ENCODE measurements around the gene PRMT1. TPM values are rescaled to one million over a fixed set of nuclear protein-coding genes. Genes with fewer than 3 reads are reported as not detected.

The PRMT1 gene
- total and polyA plus RNA-seq, 4 donors: 35.1 to 67.2 (median 53.8) TPM

GRCh38 chr19:49690656-49691242 is 13.7 kb downstream of the PRMT1 start, which contains the start of gene CPT1C:
Gene CPT1C (plus strand): TSS chr19:49691116. CDS start chr19:49692253, 1,137 bp downstream.
- Histone ChIP-seq H3K27ac (ENCODE audit: low read depth in 1 of 2, low read length in 2 of 2) (peak within 1 kb of the TSS in 1 of 2 donors; percentile 40), H3K9me3 (ENCODE audit: control insufficient read depth in 4 of 4, low read length in 3 of 4) (no peaks in the 10 kb centered on the region), H3K36me3 (ENCODE audit: control insufficient read depth in 4 of 4, insufficient read depth in 3 of 4, low read depth in 1 of 4, low read length in 3 of 4) (peaks cover 0 to 16% (median 6%) of the 10 kb centered on the region in 4 donors), H3K4me3 (ENCODE audit: low read depth in 1 of 3, low read length in 3 of 3) (peak within 1 kb of the TSS in 2 of 3 donors; percentile 28 to 42), H3K4me1 (ENCODE audit: control insufficient read depth in 4 of 4, insufficient read depth in 4 of 4, low read length in 3 of 4) (peaks cover 3 to 33% (median 16%) of the 10 kb centered on the region in 4 donors), H3K27me3 (ENCODE audit: control insufficient read depth in 4 of 4, insufficient read depth in 4 of 4, low read length in 3 of 4) (no peaks in the 10 kb centered on the region), H3K9ac (ENCODE audit: low read depth in 1 of 2, low read length in 2 of 2) (peak within 1 kb of the TSS; percentile 32 to 37)
- WGBS: 3% methylated on average over 38 of the region's 38 CpGs
- TF ChIP-seq NR2F2 (IDR thresholded peaks at IDR 0.05) (no peak), RAD21 (IDR thresholded peaks at IDR 0.05) (no peak), FOXA1 (IDR thresholded peaks at IDR 0.05) (no peak), FOXA2 (IDR thresholded peaks at IDR 0.05) (no peak), JUND (IDR thresholded peaks at IDR 0.05) (no peak), HNF4A (conservative IDR thresholded peaks at IDR 0.05) (no peak)
- no peak for DNase-seq (ENCODE audit: low spot score)

GRCh38 chr19:49691243-49692146 is 14.4 kb downstream of the PRMT1 start:
- H3K4me1 ChIP-seq (ENCODE audit: control insufficient read depth in 4 of 4, insufficient read depth in 4 of 4, low read length in 3 of 4): peaks cover 3 to 29% (median 16%) of the 10 kb centered on the region in 4 donors
- H3K27me3 ChIP-seq (ENCODE audit: control insufficient read depth in 4 of 4, insufficient read depth in 4 of 4, low read length in 3 of 4): no peaks in the 10 kb centered on the region
- H3K9me3 ChIP-seq (ENCODE audit: control insufficient read depth in 4 of 4, low read length in 3 of 4): no peaks in the 10 kb centered on the region
- peak overlapping the region in 1 of 2 donors; percentile 32 for H3K9ac ChIP-seq (ENCODE audit: low read depth in 1 of 2, low read length in 2 of 2)
- no peak for TF ChIP-seq FOXA2 (IDR thresholded peaks at IDR 0.05)
- no peak for TF ChIP-seq HNF4G (IDR thresholded peaks at IDR 0.05)
- no peak for TF ChIP-seq CTCF (IDR thresholded peaks at IDR 0.05; ENCODE audit: low read depth, low read length, missing input control)
- no peak for TF ChIP-seq RXRA (IDR thresholded peaks at IDR 0.05)
- no peak for TF ChIP-seq EGR1 (IDR thresholded peaks at IDR 0.05; ENCODE audit: low read depth in 2 of 2)
- TF ChIP-seq JUND (IDR thresholded peaks at IDR 0.05): no peak
- TF ChIP-seq ZBTB33 (IDR thresholded peaks at IDR 0.05): no peak
- no peak for TF ChIP-seq SP1 (IDR thresholded peaks at IDR 0.05)
- TF ChIP-seq REST (IDR thresholded peaks at IDR 0.05): no peak
- no peak for TF ChIP-seq FOXA1 (IDR thresholded peaks at IDR 0.05)
- no peak for TF ChIP-seq RAD21 (IDR thresholded peaks at IDR 0.05)
- no peak for TF ChIP-seq ATF3 (IDR thresholded peaks at IDR 0.05)
- TF ChIP-seq NR2F2 (IDR thresholded peaks at IDR 0.05): no peak
- no peak for TF ChIP-seq MAX (IDR thresholded peaks at IDR 0.05)
- no peak for TF ChIP-seq HNF4A (conservative IDR thresholded peaks at IDR 0.05)
- H3K27ac ChIP-seq (ENCODE audit: low read depth in 1 of 2, low read length in 2 of 2): no peak overlapping the region
- no peak for DNase-seq (ENCODE audit: low spot score)
- 19% methylated on average over 39 of the region's 39 CpGs for WGBS
- peak overlapping the region in 1 of 3 donors; percentile 28 for H3K4me3 ChIP-seq (ENCODE audit: low read depth in 1 of 3, low read length in 3 of 3)
- H3K36me3 ChIP-seq (ENCODE audit: control insufficient read depth in 4 of 4, insufficient read depth in 3 of 4, low read depth in 1 of 4, low read length in 3 of 4): peaks cover 0 to 10% (median 3%) of the 10 kb centered on the region in 4 donors

All from liver (tissue), 9 donors.